ENCODE results near the gene CLCN7.

Gene CLCN7

GRCh38 chr16:1436731-1437355 is 38.0 kb downstream of the CLCN7 start:
- no peaks in the 10 kb centered on the region for H3K36me3 ChIP-seq (ENCODE audit: insufficient read depth)
- H4K20me1 ChIP-seq (ENCODE audit: insufficient read depth), result no peaks in the 10 kb centered on the region
- H3K4me2 ChIP-seq, result no peak overlapping the region
- H2AFZ ChIP-seq (ENCODE audit: low read depth), result no peak overlapping the region
- H3K27me3 ChIP-seq (ENCODE audit: insufficient read depth, low read depth), result peaks cover 89% of the 10 kb centered on the region
- TF ChIP-seq CTCF (conservative IDR thresholded peaks at IDR 0.05; ENCODE audit: low read depth, low read length), result no peak
- no peaks in the 10 kb centered on the region for H3K4me1 ChIP-seq (ENCODE audit: low read depth, poor library complexity, severe bottlenecking)
- H3K4me3 ChIP-seq (IDR thresholded peaks at IDR 0.05; ENCODE audit: insufficient read depth, low read depth, low read length), result no peak overlapping the region
- H3K79me2 ChIP-seq (ENCODE audit: insufficient read depth, low read depth), result no peaks in the 10 kb centered on the region
- no peak overlapping the region for H3K27ac ChIP-seq
- no peak overlapping the region for H3K9ac ChIP-seq

- Histone ChIP-seq H3K9ac (no peak overlapping the region), H3K27ac (no peak overlapping the region), H3K36me3 (ENCODE audit: insufficient read depth) (no peaks in the 10 kb centered on the region), H4K20me1 (ENCODE audit: insufficient read depth) (no peaks in the 10 kb centered on the region), H3K4me2 (no peak overlapping the region), H3K79me2 (ENCODE audit: insufficient read depth, low read depth) (no peaks in the 10 kb centered on the region), H3K27me3 (ENCODE audit: insufficient read depth, low read depth) (peaks cover 90% of the 10 kb centered on the region), H3K4me1 (ENCODE audit: low read depth, poor library complexity, severe bottlenecking) (no peaks in the 10 kb centered on the region), H3K4me3 (IDR thresholded peaks at IDR 0.05; ENCODE audit: insufficient read depth, low read depth, low read length) (no peak overlapping the region), H2AFZ (ENCODE audit: low read depth) (no peak overlapping the region)
- TF ChIP-seq CTCF (conservative IDR thresholded peaks at IDR 0.05; ENCODE audit: low read depth, low read length), result no peak
These were observed 38.7 kb downstream of the CLCN7 start for GRCh38 chr16:1435921-1436697.

GRCh38 chr16:1434644-1435592 is 39.9 kb downstream of the CLCN7 start:
- Histone ChIP-seq H3K4me3 (IDR thresholded peaks at IDR 0.05; ENCODE audit: insufficient read depth, low read depth, low read length) (no peak overlapping the region), H3K27me3 (ENCODE audit: insufficient read depth, low read depth) (peaks cover 91% of the 10 kb centered on the region), H3K4me2 (no peak overlapping the region), H3K27ac (no peak overlapping the region), H4K20me1 (ENCODE audit: insufficient read depth) (no peaks in the 10 kb centered on the region), H2AFZ (ENCODE audit: low read depth) (no peak overlapping the region), H3K9ac (no peak overlapping the region), H3K36me3 (ENCODE audit: insufficient read depth) (no peaks in the 10 kb centered on the region), H3K79me2 (ENCODE audit: insufficient read depth, low read depth) (no peaks in the 10 kb centered on the region), H3K4me1 (ENCODE audit: low read depth, poor library complexity, severe bottlenecking) (no peaks in the 10 kb centered on the region)
- TF ChIP-seq CTCF (conservative IDR thresholded peaks at IDR 0.05; ENCODE audit: low read depth, low read length), result no peak

GRCh38 chr16:1433756-1434155 is 41.1 kb downstream of the CLCN7 start:
- no peak for TF ChIP-seq CTCF (conservative IDR thresholded peaks at IDR 0.05; ENCODE audit: low read depth, low read length)
- Histone ChIP-seq H2AFZ (ENCODE audit: low read depth) (no peak overlapping the region), H3K27me3 (ENCODE audit: insufficient read depth, low read depth) (peaks cover 94% of the 10 kb centered on the region), H3K4me3 (IDR thresholded peaks at IDR 0.05; ENCODE audit: insufficient read depth, low read depth, low read length) (no peak overlapping the region), H3K27ac (no peak overlapping the region), H3K9ac (no peak overlapping the region), H3K79me2 (ENCODE audit: insufficient read depth, low read depth) (no peaks in the 10 kb centered on the region), H3K36me3 (ENCODE audit: insufficient read depth) (no peaks in the 10 kb centered on the region), H4K20me1 (ENCODE audit: insufficient read depth) (no peaks in the 10 kb centered on the region), H3K4me2 (no peak overlapping the region), H3K4me1 (ENCODE audit: low read depth, poor library complexity, severe bottlenecking) (no peaks in the 10 kb centered on the region)

Data from KMS-11 (cell line).